ENCODE results near the gene DNM2.

DNM2 gene

GRCh38 chr19:10848230-10848856 is 130.5 kb downstream of the DNM2 start, which contains the start of gene C19orf38:
C19orf38 (plus strand) TSS chr19:10848415; CDS start chr19:10848509, 94 bp downstream.
- no peaks in the 10 kb centered on the region for H3K79me2 ChIP-seq (ENCODE audit: low read length)
- H3K9me3 ChIP-seq (ENCODE audit: insufficient read depth, low read length), result no peaks in the 10 kb centered on the region
- H3K4me3 ChIP-seq (ENCODE audit: low read length), result no peak within 1 kb of the TSS
- no peak within 1 kb of the TSS for H2AFZ ChIP-seq (ENCODE audit: low read depth, low read length)
- no peaks in the 10 kb centered on the region for H3K36me3 ChIP-seq (replicated peaks; ENCODE audit: low read depth, low read length)
- TF ChIP-seq EZH2phosphoT487 (IDR thresholded peaks at IDR 0.05; ENCODE audit: low read depth) (no peak), CTCF (IDR thresholded peaks at IDR 0.05; ENCODE audit: low read depth, low read length) (no peak)
- no peak within 1 kb of the TSS for H3K9ac ChIP-seq (ENCODE audit: low read length)
- no peaks in the 10 kb centered on the region; the same call in 1 of the 2 replicates for H3K4me1 ChIP-seq (ENCODE audit: low read length)
- no peak within 1 kb of the TSS for H3K4me2 ChIP-seq (ENCODE audit: low read length)
- peaks cover 3% of the 10 kb centered on the region; the same call in 1 of the 2 replicates for H3K27me3 ChIP-seq (ENCODE audit: low read depth, low read length)
- no peak within 1 kb of the TSS for H3K27ac ChIP-seq (ENCODE audit: low read length)
- no peaks in the 10 kb centered on the region for H4K20me1 ChIP-seq (ENCODE audit: insufficient read depth, low read length)

DNA sequence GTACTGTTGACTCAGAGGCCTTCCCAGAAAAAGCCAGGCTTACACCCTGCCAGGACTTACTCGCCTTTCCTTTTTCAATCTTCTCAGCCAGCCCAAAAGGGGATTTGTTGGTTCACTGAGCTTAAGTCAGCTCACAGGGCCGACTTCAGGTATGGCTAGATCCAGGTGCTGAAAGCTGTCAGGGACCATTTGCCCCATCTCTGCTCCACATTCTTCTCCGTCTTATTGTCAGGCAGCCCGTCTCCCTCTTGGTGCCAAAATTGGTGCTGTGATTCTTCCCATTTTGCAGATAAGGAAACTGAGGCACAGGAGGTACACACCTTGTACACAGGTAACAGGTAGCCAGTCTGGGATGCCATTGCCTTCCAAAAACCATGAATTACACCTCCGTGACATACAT is 132.8 kb downstream of the DNM2 start:
- H4K20me1 ChIP-seq (ENCODE audit: insufficient read depth, low read length), result no peaks in the 10 kb centered on the region
- H3K4me2 ChIP-seq (ENCODE audit: low read length), result no peak overlapping the region
- no peak overlapping the region for H3K4me3 ChIP-seq (ENCODE audit: low read length)
- no peak overlapping the region for H3K9ac ChIP-seq (ENCODE audit: low read length)
- peaks cover 3% of the 10 kb centered on the region; the same call in 1 of the 2 replicates for H3K27me3 ChIP-seq (ENCODE audit: low read depth, low read length)
- no peaks in the 10 kb centered on the region; the same call in 1 of the 2 replicates for H3K4me1 ChIP-seq (ENCODE audit: low read length)
- H3K79me2 ChIP-seq (ENCODE audit: low read length), result no peaks in the 10 kb centered on the region
- no peak overlapping the region for H2AFZ ChIP-seq (ENCODE audit: low read depth, low read length)
- H3K36me3 ChIP-seq (replicated peaks; ENCODE audit: low read depth, low read length), result no peaks in the 10 kb centered on the region
- H3K27ac ChIP-seq (ENCODE audit: low read length), result no peak overlapping the region
- H3K9me3 ChIP-seq (ENCODE audit: insufficient read depth, low read length), result no peaks in the 10 kb centered on the region
- TF ChIP-seq CTCF (IDR thresholded peaks at IDR 0.05; ENCODE audit: low read depth, low read length), result no peak

DNA sequence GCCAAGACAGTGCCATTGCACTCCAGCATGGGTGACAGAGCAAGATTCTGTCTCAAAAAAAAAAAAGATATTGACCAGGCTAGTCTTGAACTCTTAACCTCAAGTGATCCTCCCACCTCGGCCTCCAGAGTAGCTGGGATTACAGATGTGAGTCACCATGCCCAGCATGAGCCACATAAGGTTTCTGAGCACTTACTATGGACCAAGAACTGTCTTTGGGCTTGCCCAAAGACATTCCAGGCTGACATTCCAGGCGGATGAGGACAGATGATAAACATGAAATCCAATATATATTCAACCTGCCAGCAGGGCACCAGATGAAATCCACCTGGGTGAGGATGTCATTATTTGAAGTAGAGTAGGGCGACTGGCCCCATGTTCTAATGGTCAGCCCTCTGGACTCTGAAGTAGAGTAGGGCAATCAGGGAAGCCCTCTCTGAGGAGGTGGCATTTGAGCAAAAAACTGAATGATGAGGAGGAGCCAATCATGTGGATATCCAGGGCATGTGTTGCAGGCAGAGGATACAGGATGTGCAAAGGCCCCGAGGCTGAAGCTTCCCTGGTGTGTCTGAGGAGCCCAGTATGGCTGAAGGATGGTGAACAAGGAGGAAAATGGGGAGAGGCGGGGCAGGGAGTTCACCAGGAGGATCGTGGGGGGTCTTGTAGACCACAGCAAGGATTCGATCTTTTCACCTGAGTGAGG is 134.4 kb downstream of the DNM2 start:
- H3K27ac ChIP-seq (ENCODE audit: low read length), result no peak overlapping the region
- no peak overlapping the region for H3K9ac ChIP-seq (ENCODE audit: low read length)
- no peaks in the 10 kb centered on the region for H3K79me2 ChIP-seq (ENCODE audit: low read length)
- no peaks in the 10 kb centered on the region for H3K36me3 ChIP-seq (replicated peaks; ENCODE audit: low read depth, low read length)
- no peaks in the 10 kb centered on the region for H4K20me1 ChIP-seq (ENCODE audit: insufficient read depth, low read length)
- H2AFZ ChIP-seq (ENCODE audit: low read depth, low read length), result no peak overlapping the region
- H3K4me3 ChIP-seq (ENCODE audit: low read length), result no peak overlapping the region
- H3K27me3 ChIP-seq (ENCODE audit: low read depth, low read length), result peaks cover 3% of the 10 kb centered on the region; the same call in 1 of the 2 replicates
- no peaks in the 10 kb centered on the region for H3K9me3 ChIP-seq (ENCODE audit: insufficient read depth, low read length)
- no peaks in the 10 kb centered on the region; the same call in 1 of the 2 replicates for H3K4me1 ChIP-seq (ENCODE audit: low read length)
- no peak overlapping the region for H3K4me2 ChIP-seq (ENCODE audit: low read length)
- TF ChIP-seq CTCF (IDR thresholded peaks at IDR 0.05; ENCODE audit: low read depth, low read length), result no peak

DNA sequence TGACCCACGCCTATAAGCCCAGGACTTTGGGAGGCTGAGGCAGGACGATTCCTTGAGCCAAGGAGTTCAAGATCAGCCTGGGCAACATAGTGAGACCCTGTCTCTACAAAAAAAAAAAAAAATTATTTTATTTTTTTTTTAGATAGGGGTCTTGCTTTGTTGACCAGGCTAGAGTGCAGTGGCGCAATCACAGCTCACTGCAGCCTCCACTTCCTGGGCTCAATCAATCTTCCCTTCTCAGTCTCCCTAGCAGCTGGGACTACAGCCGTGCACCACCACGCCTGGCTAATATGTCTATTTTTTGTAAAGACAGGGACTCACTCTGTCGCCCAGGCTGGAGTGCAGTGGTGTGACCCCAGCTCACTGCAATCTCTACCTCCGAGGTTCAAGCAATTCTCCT is 135.1 kb downstream of the DNM2 start:
- no peaks in the 10 kb centered on the region; the same call in 1 of the 2 replicates for H3K4me1 ChIP-seq (ENCODE audit: low read length)
- TF ChIP-seq CTCF (IDR thresholded peaks at IDR 0.05; ENCODE audit: low read depth, low read length) (no peak), EZH2phosphoT487 (IDR thresholded peaks at IDR 0.05; ENCODE audit: low read depth) (no peak)

More for the DNA sequence above, 135.1 kb downstream of the DNM2 start:
- Histone ChIP-seq H3K36me3 (replicated peaks; ENCODE audit: low read depth, low read length) (no peaks in the 10 kb centered on the region), H3K79me2 (ENCODE audit: low read length) (no peaks in the 10 kb centered on the region), H3K27me3 (ENCODE audit: low read depth, low read length) (peaks cover 3% of the 10 kb centered on the region; the same call in 1 of the 2 replicates), H3K4me2 (ENCODE audit: low read length) (no peak overlapping the region), H3K9me3 (ENCODE audit: insufficient read depth, low read length) (no peaks in the 10 kb centered on the region), H3K4me3 (ENCODE audit: low read length) (no peak overlapping the region), H3K9ac (ENCODE audit: low read length) (no peak overlapping the region), H3K27ac (ENCODE audit: low read length) (no peak overlapping the region), H2AFZ (ENCODE audit: low read depth, low read length) (no peak overlapping the region), H4K20me1 (ENCODE audit: insufficient read depth, low read length) (no peaks in the 10 kb centered on the region)

Data from OCI-LY3 (cell line).